Hepatic stellate cell (primary cell): ENCODE results near the gene HMGCS1.
"Not testable (repeated sequence)": the region's sequence is repeated elsewhere in the genome, so short reads cannot be mapped to it uniquely, and the experiment has no call there.

Source experiments
- DNase-seq: peaks from one replicate; pipeline ENCODE4 v3.0.0; 2011; ENCODE audit warnings: low spot score

The HMGCS1 gene

DNA sequence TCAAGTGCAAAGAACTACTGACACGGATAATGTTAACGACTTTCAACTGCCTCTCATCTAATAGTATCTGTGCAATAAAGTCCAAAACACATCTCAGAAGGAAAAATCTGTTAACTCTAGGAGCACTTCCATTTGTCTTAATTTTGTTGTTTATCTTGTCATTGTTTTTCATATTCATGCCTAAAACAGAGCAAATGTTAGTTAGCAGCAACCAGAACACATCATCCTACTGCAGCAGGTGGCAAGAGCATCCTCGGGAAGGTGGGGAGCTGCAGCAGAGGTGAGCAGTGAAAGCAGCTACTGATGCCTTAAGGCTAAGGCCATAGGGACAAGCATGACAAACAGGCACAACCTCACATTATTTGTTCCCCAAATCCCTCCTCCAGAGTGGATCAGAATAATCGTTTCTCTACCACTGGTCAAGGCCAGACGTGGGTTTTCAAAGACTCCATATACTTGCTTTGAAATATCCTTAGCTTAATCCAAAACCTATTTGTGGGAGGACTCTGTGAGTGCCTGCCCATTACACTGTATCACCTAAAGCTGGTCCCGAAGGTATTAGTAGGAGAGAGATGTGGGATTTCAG is 1.0 kb downstream of the HMGCS1 start:
- no peak for DNase-seq

DNA sequence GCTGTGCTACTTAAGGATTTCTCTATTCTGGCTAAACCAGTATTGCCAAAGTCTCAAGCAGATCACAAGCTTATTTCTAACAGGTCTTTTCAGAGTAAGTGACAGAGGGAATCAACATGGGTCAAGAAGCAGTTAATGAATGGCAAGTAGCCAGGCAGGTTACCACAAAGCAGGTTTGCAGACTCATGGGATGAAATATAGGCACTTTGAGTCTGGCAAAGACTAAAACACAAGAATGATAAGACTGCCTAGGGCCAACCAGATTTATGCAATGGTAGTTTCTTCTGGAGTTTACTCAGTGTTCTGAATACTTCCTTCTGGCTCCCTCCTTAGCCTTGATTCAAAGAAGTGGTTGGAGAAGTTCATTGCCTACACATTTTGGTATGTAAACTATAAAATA is 3.6 kb downstream of the HMGCS1 start:
- no peak for DNase-seq

DNA sequence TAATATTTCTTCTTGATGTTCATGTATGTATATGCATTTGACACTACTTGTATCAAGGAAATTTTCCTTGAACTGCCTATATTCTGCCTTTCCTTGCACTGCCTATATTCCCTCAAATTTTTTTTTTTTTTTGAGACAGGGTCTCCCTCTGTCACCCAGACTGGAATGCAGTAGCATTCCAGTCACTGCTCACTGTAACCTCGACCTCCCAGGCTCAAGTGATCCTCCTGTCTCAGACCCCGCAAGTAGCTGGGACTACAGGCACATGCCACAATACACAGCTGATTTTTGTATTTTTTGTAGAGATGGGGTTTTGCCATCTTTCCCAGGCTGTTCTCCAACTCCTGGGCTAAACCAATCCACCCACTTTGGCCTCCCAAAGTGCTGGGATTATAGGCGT is 4.1 kb downstream of the HMGCS1 start:
- DNase-seq: no peak

- not testable (repeated sequence) for DNase-seq
These were observed 6.3 kb downstream of the HMGCS1 start for GRCh38 chr5:43306954-43307353.

- DNase-seq: peak; percentile 17
These were observed 7.2 kb downstream of the HMGCS1 start for GRCh38 chr5:43305948-43306565.

- no peak for DNase-seq
These were observed 8.7 kb downstream of the HMGCS1 start for GRCh38 chr5:43304525-43304924.

DNA sequence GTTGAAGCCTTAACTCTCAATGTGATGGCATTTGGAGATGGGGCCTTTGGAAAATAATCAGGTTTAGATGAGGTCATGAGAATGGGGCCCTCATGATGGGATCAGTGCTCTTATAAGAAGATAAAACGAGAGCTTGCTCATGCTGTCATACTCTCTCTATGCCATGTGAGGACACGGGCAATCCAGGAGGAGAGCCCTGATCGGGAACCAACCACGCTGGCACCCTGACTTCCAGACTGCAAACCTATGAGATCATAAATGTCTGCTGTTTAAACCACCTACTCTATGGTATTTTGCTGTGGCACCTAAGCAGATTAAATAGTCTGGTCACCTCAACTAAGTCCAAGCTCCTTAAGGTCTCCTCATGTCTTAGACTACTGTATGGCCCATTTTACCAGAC is 10.0 kb downstream of the HMGCS1 start:
- no peak for DNase-seq

DNA sequence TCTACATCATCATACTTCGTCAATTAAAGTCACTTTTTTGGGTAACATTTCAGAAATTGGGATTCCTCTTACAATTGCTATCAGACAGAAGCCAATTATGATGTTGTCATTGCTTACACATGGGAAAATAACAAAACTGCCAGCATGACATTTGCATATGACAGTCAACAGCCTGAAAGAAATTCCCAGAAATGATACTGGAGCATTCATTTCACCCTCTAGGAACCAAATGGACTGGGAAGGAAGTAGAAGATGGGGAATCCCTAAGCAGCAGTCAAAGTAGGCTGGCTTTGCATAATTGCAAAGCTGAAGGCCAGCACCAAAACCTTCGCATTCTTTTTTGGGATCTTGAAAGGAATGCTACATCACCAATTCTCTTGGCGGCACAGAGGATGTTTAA is 10.7 kb downstream of the HMGCS1 start:
- DNase-seq: no peak

DNA sequence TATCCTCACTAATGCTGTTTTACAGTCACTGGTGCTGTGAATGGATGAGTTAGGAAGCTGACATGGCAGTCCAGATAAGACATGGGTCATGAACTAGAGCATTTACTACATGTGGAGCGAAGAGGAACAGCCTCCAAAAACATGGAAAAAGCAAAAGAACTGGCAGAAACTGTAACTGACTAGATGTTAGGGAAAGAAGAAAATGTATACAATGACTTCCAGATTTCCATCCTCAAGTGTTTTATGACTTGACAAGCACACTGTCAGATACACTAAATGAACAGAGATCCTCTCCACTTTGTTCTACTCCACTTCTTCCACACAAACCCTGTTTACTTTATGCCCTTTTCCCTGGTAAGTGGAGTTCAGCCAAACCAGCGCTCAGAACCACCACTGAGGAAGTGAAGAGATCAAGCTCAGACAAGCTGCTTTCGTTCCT is 11.5 kb downstream of the HMGCS1 start:
- no peak for DNase-seq

DNA sequence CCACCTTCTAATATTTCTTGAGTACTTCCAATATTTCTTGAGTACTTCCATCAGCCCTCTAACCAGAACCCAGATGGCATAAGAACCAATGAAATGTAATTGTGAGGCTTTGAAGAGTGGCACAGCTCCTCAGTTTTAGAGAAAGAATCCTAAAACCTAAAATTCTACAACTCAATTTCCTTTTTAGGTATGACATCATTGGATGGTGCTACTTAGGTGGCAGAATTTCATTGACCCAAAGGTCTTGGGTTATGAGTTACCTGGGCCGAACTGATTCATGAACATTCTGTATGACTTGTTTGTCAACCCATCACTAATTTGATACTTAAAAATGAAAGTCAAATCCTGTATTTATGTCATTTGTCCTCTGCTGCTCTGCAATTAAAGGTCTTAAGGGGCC is 13.1 kb downstream of the HMGCS1 start:
- no peak for DNase-seq

- DNase-seq: no peak
These were observed 14.8 kb downstream of the HMGCS1 start for GRCh38 chr5:43298443-43298842.

DNA sequence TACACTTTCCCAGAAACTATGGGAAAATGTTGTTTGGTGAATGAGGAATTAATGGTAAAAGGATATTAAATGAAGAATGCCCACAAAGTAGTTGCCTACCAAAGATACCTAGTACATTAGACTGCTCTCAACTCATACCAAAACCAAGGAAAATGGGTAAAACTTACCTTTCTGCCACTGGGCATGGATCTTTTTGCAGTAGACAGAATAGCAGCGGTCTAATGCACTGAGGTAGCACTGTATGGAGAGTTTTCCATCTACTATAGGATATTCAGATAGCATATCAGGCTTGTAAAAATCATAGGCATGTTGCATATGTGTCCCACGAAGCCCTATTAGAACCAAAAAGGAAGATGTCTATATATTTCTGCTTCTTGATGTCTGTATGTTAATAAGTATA is 16.4 kb downstream of the HMGCS1 start:
- no peak for DNase-seq

GRCh38 chr5:43295202-43295601 is 18.0 kb downstream of the HMGCS1 start:
- no peak for DNase-seq

- DNase-seq: no peak
These were observed 19.0 kb downstream of the HMGCS1 start for GRCh38 chr5:43294226-43294625.

DNA sequence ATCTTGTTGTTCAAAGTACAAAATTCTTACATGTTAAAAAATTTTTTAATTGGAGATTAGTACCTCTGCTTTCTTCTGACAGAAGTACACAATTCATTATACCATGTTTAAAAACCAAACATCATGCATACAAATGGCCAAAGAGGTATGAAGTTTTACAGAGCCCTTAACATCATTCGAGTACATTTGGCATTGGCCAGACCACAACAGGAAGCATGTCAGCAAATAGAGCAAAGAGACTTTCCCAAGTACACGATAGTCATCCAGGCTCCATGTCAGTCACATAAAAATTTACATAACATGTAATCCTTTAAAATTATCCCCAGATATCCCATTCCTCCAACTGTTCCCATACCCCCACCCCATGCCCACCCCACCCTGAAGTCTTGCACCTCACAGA is 22.5 kb downstream of the HMGCS1 start:
- DNase-seq: no peak

- no peak for DNase-seq
These were observed 24.9 kb downstream of the HMGCS1 start for GRCh38 chr5:43288269-43288831.

GRCh38 chr5:43287493-43287892 is 25.7 kb downstream of the HMGCS1 start:
- no peak for DNase-seq

GRCh38 chr5:43286623-43287022 is 26.6 kb downstream of the HMGCS1 start:
- DNase-seq: no peak

DNA sequence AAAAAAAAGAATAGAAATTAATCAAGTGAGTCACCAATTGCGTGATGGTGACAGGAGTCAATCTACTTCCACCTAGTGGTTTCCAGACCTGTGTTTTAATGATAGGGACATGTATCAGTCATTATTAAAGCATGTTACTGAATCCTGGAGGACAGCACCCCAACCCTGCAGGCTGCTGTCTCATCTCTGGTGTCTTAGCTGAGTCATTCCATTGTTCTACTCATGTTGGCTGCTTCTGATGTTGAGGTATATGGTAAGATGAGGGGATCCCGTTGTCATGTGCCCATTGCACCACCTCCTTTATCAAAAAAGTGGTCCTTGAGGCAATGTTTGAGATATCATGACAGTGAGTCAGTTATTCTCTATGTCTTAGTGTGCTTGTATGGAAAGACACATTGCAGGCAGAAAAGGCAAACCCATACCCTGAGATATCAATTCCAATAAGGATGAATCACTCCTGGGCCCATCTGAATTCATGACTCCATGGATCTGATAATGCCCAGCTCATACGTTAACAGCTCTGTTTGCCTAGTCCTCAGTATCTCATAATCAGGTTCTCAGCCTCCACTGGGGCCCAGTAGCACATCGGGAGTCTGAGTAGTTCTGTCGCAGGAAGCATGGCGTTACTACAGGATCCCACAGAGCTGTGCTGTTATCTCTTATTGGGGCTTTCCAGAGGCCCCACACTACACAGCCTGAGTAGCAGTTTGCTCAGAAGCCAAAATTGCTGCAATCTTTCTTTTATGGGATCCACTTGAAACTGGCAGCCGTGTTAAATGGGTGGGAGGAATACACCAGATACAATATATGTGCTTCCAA is 31.2 kb downstream of the HMGCS1 start:
- DNase-seq: no peak

DNA sequence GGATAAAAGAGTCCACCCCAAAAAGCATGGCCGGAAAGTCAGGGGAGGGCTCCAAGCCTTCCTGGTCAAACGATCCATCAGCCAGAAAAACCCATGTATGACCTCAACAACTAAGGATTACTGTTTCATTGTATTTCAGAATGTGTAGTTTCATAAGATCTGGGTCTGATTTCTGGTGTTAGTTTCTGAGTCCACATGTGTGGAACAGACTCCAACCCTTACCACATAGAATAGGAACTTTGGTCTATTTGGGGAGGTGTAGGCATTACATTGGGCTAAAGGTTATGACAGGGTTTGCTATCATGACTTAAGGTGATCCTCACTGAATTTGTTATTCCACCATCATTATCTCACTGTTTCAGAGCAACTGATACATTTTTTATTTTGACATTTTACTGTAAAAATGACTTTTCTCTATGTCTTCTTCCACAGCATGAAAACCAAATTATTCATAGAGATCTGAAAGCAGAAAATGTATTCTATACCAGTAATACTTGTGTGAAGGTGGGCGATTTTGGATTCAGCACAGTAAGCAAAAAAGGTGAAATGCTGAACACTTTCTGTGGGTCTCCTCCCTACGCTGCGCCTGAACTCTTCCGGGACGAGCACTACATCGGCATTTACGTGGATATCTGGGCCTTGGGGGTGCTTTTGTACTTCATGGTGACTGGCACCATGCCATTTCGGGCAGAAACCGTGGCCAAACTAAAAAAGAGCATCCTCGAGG is 33.5 kb downstream of the HMGCS1 start:
- no peak for DNase-seq

- DNase-seq: no peak
These were observed 37.8 kb downstream of the HMGCS1 start for GRCh38 chr5:43275391-43275790.

DNA sequence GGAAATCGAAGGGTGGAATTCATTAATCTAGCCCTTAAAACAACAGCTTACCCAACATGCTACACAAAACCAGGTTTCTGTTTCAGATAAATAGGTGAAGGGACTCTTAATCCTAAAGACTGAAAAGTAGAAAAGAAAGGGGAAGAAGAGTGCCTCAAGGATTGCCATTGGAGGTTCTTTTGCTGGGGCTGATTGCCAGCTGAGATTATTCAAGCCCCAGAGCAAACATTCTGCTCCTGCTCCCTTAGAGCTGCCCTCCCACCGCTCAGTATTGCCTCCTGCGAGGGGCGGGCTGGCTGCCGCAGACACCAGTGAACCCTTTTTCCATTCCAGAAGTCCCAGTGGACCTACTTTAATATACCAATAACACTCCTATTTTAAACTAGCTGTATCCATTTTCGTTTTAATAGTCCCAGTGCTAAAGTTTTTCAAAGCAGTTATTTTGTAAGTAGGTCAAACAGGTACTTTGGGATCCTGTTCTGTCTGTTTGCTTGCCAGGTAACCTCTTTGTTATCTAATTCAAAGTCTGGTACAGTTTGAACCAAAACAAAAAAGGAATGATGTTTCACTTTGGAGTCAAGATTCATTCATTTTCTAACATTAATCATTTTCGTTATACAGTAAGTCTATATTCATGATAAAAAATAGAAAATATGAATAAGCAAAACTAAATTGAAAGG is 38.6 kb downstream of the HMGCS1 start:
- no peak for DNase-seq
